UCSD-AML1 (cell line): ENCODE results near the gene CIAO2A.
A peak's percentile ranks its signal among the peaks of the same experiment; 100 is the strongest.
"Not testable (repeated sequence)": the region's sequence is repeated elsewhere in the genome, so short reads cannot be mapped to it uniquely, and the experiment has no call there.

Source experiments
- DNase-seq: peaks from one replicate; lab custom pipeline; 2025; ENCODE audit not compliant: unreplicated experiment; lab: John Stamatoyannopoulos, UW

CIAO2A gene

DNA sequence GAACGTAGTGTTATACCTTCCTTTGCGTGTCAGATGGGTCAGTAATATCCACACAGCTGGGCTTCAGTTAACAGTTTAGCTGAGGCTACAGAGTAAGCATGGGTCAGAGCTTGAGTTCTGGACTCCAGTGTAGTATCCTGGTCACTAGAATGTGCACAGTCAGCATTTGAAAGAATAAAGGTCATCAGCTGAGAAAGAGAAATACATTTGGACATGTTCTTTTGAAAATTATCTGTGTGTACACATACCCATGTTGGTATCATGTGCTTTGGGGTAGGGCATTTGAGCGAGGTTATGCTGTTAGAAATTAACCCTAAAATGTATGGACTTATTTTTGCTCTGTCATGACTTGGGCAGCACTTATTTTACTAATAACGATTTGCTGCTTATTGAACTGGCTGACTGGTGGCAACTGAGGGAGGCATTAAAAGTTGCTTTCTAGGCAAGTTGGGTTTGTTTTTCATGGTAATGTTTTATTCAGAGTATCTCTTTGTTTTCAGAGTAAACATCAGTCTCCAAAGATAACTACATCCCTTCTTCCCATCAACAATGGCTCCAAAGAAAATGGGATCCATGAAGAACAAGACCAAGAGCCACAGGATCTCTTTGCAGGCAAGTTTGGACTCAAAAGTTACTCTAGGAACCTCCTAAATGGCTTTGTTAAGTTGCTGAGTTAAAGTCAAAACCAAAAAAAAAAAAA, 18.6 kb upstream of the CIAO2A start:
- DNase-seq = no peak

DNA sequence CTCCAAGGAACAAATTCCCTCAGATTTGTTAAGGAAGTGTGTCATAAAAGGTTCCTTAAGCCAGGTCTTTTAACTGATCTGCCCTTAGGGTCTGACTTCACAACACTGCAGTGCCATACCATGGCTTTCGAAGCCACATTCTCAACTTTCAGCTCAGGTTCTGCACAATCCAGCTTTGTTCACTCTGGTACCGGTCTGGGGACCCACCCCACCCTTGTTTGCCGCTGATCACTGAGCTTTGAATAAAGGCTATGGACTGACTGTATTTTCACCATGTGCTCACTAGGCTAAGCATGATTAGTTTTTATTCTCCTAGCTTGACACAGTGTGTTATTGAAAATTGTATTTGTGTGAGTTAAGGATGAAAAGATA, 18.0 kb upstream of the CIAO2A start:
- DNase-seq = no peak

DNA sequence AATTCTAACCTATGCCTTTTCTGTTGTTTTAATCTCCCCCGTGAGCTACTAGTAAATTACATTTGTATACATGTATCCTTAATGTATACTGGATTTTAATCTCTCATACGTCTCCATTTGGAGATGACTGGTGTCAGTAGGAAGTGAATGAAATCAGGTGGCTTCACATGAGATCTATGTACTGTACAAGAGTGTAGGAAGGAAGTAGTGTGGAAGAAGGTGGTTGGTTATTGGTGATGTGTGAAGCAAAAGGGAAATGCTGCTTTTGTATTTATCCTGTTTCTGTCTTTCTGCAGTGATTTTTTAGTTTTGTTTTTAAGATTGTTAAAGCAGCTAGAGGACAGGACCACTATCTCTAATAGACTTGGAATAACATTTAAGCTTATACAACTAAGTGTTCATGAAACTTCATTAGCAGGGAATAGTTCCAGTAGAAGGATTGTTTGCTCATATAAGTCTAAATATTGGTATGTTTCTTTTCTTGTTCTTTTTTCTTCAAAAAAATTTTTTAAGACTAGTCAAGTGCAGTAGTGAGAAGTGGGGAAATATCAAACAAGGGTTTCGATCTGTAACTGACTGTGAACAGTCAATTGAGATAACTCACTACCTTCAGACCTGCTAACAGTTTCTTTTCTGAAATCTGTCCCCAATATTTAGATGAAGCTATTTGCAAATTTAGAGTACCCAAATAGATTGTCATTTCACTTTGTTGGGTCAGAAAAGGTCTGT, 17.5 kb upstream of the CIAO2A start:
- DNase-seq = no peak

DNA sequence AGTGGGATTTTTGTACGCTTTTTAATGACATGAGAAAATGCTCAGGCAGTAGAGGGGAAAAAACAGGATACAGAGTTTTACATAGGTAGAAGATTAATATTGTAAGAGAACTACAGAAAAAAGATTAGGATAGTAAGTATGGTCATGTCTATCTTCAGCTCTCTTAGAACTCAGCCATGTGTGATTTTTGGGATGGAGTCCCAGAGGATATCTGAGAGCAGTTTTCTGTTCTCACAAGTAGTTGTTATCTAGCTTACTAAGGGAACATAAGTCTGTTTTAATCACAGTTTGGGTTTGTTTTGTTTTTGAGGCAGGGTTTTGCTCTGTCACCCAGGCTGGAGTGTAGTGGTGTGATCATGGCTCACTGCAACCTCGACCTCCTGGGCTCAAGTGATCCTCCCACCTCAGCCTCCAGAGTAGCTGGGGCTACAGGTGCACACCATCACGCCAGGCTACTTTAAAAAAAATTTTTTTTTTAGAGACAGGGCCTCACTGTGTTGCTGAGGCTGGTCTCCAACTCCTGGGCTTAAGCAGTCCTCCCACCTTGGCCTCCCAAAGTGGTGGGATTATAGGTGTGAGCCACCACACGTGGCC, 16.6 kb upstream of the CIAO2A start:
- not testable (repeated sequence) for DNase-seq

DNA sequence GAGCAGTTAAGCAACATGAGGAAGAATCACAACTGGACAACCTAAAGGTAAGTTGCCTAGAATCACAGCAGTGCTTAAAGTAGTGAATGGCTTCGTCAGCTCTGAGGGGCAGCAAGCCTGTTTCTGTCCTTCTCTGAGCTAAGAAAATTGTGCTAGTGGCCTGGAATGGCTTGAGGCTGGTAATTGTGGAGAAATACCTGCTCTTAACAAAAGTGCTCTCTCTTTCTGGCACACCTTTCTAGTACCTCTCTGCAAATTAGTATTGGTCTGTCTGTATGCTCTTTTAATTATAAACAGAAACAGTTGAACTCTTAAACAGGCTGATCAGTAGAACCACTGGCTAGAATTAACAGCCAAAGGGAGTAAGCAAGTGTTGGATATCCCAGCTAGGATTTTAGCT, 13.7 kb upstream of the CIAO2A start:
- no peak for DNase-seq

DNA sequence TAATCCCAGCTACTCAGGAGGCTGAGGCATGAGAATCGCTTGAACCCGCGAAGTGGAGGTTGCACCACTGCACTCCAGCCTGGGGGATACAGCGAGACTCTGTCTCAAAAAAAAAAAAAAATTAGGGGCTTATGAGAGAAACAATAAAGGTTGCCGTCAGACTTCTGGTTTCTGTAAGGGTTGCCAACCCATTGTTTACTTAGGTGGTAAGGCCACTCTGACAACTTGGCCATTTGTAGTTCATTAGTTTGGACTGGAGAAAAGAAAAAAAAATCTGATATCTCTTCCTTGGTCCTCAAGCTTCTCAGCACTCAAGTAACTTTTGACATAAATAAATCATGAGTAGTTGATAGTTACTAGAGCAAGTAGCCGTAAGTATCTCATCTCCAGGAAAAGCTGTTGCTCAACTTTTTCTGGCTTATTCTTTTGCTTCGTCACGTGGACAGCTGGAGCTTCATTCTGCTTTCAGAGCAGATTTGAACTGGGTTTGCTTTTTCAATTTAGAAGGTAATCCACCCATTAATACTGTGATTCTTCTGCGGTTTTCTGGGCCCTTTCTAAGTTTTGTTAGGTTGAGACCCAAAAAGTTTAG, 11.6 kb upstream of the CIAO2A start:
- no peak for DNase-seq

- DNase-seq = no peak
Observed at GRCh38 chr15:64102497-64102896, 8.9 kb upstream of the CIAO2A start.

- DNase-seq = no peak
Observed at GRCh38 chr15:64100958-64101357, 7.3 kb upstream of the CIAO2A start.

GRCh38 chr15:64099379-64099778, 5.7 kb upstream of the CIAO2A start:
- DNase-seq = no peak

DNA sequence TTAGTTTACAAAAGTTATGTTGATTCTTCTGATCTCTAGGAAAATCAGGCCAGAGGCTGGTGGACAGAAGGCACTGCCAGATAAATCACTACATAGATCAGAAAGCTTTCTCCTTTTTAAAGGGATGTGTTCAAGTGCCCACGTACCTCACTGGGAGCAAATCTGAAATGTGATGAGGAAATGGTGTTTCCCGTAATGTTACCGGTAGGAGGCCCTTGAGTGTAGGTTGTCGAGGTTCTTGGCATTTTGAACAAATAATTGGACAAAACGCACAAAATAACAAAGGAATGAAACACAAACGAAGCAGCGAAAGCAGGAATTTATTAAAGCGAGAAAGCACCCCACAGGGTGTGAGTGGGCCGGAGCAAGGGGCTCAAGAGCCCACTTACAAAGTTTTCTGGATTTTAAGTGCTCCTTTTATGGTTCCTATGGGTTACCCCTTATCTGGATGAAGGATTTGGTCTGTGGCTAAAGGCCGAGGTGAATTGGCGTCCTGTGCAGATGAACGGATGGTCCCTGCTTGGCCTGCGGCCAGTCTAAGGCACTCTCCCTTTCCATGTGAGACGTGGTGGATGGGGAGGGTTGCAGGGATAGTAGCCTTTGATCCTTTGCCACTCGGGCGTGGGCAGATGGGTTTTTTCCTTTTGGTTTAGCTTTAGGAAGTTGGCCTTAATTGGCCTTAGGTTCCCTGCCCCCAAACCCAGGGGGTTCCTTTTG, 3.2 kb upstream of the CIAO2A start:
- no peak for DNase-seq

GRCh38 chr15:64095795-64096667, 2.4 kb upstream of the CIAO2A start, which contains the start of gene SNX1:
TSS of gene SNX1 (plus strand) at chr15:64095982. CDS start at chr15:64096014, 32 bp downstream.
- DNase-seq = peak; percentile 96

GRCh38 chr15:64095431-64095794, 1.8 kb upstream of the CIAO2A start:
- no peak for DNase-seq

- peak; percentile 58 for DNase-seq
Observed at GRCh38 chr15:64092864-64093626, 593 bp downstream of the CIAO2A start.

DNA sequence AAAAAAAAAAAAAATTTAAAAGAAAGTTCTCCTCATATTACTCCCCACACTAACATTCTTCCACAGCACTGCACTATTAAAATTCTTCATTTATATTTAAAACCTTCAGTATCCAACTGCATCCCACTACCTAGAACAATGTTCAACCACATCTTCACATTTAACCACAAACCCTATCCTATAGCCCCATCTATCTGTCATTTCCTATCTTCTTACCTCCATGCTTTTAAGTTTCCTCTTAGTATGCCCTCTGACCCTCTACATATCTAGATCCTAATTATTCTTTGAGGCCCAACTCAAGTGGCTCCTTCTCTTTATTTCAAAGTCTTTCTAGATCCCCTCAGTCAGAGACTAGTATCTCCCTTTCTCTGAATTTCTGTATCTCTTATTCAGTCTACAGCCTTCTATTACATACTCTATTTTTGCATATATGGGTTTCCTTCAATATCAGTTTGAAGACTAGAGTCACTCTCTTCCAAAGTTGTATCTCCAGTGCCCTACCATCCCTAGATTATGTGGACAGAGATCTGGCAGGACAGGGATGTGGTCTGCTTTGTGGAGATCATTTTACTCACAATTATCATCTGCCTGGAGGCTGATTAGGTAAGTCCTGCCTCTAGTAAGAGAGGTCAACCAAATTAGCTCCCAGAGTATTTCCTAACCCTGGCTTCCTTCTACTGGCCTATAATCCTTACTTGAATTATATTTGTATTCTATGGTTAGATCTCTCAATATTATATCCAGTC, 1.4 kb downstream of the CIAO2A start:
- DNase-seq = no peak

DNA sequence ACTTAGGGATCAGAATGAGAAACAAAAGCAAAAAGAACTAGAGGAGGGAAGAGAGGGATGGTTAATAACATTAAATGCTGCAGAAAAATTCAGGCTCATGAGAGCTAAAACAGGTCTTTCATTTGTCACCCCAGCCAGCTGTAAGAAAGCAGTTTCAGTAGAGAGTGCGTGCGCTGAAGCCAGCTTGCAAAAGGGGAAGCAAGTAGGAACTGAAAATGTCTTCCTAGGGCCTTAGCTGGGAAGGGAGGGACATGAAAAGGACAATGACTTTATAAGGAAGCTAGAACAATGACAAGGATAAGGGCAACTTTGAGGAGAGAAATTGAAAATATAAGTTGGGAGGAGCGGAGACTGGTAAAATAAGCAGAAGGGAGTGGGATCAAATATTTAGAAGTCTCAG, 3.1 kb downstream of the CIAO2A start:
- DNase-seq = peak; percentile 16

- no peak for DNase-seq
Observed at GRCh38 chr15:64089543-64090280, 3.9 kb downstream of the CIAO2A start.

- DNase-seq = no peak
Observed at GRCh38 chr15:64082757-64083156, 10.9 kb downstream of the CIAO2A start.

GRCh38 chr15:64073496-64073895, 20.1 kb downstream of the CIAO2A start:
- not testable (repeated sequence) for DNase-seq
